ENCODE results near the gene SLC1A4.
"Not testable (repeated sequence)": the region's sequence is repeated elsewhere in the genome, so short reads cannot be mapped to it uniquely, and the experiment has no call there.

SLC1A4 gene

DNA sequence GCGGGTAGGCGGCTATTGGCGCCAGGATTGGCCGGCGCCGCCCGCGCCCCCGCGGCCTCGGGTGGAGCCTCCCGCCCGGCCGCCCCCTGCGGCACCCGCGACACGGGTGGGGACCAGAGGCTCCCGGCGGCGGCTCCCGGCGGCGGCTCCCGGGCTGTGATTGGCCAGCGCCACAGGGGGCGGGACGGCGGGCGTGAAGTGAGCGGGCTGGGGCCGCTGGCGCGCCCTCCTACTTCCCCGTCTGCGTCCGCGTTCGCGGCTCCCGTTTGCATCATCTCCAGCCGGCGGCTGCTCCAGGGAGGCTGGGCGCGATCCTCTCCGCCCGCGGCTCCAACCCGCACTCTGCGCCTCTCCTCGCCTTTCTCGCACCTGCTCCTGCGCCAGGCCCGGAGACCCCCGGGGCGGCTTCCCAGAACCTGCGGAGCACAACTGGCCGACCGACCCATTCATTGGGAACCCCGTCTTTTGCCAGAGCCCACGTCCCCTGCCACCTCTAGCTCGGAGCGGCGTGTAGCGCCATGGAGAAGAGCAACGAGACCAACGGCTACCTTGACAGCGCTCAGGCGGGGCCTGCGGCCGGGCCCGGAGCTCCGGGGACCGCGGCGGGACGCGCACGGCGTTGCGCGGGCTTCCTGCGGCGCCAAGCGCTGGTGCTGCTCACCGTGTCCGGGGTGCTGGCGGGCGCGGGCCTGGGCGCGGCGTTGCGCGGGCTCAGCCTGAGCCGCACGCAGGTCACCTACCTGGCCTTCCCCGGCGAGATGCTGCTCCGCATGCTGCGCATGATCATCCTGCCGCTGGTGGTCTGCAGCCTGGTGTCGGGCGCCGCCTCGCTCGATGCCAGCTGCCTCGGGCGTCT, at the start of gene SLC1A4:
SLC1A4 (plus strand) TSS at position 274 of the 856 bp plus-strand sequence; CDS start at position 519, 245 bp downstream.
- DNase-seq: peak; percentile 92

DNA sequence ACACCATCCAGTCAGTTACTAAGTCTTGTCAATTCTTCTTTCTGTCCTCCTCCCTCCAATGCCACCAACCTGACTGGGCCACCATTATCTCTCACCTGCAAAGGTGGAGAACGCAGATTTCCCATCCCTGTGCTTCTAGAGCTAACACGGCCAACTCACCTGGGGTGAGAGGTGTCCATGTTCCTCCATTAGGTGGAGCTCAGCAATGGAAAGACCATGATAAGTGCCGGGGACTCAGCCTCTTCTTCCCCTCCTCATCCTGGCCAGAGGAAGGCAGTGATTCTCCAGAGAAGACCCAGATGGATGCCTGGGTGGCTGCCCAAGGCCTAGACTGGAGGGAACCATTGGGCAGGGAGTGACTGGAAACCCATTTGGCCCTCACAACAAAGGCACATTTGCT, 48.1 kb upstream of the SLC1A4 start:
- DNase-seq: no peak

DNA sequence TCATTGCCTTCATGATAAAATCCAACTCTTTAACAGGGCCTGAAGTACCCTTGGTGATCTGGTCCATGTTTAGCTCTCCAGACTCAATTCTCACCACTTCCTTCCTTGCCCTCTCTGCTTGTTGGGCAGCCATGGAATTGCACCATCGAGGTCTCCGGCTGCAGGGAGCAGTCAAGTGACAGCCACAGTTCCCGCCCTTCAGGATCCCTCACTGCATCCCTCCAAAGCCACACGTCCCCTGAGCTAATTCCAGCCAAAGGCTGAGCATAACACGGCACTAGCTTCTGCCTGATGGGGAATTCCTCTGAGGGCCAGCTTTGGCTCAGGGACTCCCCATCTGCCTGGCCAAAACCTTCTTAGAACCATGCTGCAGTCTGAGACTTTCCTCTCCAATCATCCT, 47.4 kb upstream of the SLC1A4 start:
- DNase-seq: no peak

DNA sequence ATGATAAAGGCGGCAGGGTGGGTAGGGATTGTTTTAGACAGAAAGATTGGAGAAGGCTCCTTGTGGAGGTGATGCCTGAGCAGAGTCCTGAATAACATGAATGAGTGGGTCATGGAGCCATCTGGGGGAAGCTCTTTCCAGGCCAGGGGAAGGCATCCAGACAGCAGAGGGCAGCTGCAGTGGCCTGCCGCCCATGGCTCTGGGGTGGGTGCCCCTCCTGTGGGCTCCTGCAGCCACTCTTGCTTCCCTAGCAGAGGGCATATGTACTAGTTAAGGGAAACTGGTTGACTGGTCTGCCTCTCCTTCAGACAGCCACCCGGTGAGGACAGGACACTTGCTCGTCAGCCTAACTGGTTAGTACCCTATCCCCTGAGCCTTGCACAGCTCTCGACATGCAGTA, 46.5 kb upstream of the SLC1A4 start:
- peak; percentile 29 for DNase-seq

DNA sequence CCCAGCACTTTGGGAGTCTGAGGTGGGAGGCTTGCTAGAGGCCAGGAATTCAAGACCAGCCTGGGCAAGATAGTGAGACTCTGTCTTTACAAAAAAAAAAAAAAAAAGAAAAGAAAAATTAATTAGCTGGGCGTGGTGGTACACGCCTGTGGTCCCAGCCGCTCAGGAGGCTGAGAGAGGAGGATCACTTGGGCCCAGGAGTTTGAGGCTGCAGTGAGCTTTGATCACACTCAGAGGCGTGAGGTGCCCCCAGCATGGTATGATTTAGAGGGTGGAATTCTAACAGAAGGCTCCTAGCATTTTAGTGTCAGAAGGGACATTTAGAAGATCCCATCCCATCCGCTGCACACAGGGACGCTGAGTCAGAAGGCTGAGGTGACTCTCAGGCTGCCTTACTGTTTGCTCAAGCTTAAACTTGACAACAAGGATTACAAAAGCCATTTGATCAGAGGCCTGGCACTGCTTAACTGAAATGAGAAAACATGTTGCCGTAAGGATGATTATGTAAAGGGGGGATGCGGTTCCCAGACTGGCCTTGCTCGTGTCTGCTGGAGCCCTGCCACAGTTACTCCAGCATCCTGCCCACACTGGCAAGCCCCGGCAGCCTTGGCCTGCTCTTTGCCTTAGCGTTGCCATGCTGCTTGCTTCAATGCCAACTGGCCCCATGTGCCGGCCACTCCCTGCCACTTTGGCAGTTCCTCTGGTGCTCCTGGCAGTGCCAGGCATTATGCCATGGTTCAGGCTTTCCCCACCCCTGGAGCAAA, 45.6 kb upstream of the SLC1A4 start:
- DNase-seq: peak; percentile 81

DNA sequence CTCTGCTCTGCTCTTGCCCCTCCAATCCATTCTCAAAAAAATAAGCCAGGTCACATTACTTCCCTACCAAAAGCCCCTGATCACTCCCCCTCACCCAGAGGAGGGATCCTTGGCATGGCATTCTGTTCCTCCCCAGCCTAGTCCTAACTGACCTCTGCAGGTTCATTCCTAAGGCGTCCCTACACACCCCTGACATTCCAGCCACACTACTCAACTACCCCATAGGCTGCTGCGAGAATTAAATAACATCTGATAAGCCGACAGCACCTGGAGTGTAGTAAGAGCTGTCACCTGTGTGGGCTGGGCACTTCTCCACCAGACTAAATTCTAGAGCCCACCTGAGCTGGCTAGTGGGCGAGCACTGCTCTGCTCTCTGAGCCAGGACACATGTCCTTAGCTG, 44.7 kb upstream of the SLC1A4 start:
- DNase-seq: no peak

DNA sequence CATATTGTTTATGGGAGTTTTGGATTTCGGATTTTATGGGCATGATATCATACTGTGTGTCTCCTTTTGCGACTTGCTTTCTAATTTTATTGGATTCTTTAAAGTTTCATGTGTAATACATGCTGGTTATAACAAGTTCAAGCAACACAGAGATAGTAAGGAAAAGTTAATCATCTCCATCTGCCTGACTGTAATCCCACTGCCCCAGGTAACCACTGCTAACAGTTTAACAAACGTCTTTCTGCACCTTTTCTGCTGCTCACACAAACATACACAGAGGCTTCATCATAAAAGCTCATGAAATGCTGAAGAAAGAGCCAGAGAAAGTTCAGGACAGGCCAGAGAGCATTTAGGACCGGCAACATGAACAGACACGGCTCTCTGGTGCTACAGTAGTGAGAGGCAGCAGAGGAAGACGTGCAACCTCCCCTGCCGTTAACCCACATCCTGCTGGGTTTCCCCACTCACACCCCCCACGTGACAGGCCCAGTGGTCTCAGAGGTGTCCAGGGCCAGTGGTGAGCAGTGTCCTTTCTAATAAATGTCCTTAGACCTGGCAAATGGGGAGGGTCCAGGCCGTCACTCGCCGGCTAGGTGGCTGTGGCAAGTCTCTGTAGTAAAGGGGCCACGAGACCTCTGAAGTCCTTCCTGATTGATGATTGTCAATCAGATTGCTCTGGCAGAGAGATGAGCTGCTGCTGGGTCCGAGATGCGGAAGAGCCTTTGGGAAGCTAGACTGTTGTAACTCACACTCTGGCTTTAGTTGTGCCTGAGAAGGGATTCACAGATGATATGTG, 43.0 kb upstream of the SLC1A4 start:
- no peak for DNase-seq

DNA sequence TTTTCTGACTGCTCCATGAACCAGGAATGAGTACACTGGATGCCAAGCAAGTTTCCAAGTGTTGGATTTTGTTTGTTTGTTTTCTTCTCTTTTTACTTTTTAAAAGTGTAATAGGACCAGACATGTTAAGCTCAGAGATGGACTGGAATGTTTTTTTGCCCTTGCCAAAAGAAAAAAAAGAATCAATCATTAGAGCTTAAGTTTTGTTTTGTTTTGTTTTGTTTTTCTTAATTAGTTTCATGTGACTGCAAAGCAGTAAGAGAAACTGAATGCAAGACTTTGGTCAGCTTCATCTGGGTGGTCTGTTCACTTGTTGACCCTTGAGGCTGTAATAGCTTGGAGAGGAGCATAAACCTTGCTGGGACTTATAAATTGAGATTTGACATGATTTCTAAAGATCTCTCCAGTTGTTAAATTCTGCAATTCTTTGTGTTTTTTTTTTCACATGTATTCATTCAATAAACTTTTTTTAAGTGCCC, 42.4 kb upstream of the SLC1A4 start:
- DNase-seq: no peak

DNA sequence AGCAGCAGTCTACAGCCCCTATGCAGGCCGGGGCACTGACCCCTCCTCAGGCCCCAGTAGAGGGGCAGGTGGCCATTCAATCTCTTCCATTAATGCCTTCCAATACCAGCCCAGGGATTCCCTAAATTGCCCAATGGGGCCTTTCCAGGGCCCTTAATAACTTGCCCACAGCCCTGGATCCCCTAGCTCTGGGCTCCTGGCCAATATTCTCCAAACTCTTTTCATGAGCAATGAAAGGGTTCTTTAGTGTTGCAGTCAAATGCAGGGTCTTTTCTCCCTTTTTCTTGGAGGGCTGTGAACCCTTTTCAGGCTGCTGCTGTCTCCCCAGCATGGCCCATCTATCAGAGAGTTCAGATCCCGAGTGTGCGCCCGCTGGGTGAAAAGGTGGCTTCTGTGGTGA, 41.3 kb upstream of the SLC1A4 start:
- peak; percentile 35 for DNase-seq

DNA sequence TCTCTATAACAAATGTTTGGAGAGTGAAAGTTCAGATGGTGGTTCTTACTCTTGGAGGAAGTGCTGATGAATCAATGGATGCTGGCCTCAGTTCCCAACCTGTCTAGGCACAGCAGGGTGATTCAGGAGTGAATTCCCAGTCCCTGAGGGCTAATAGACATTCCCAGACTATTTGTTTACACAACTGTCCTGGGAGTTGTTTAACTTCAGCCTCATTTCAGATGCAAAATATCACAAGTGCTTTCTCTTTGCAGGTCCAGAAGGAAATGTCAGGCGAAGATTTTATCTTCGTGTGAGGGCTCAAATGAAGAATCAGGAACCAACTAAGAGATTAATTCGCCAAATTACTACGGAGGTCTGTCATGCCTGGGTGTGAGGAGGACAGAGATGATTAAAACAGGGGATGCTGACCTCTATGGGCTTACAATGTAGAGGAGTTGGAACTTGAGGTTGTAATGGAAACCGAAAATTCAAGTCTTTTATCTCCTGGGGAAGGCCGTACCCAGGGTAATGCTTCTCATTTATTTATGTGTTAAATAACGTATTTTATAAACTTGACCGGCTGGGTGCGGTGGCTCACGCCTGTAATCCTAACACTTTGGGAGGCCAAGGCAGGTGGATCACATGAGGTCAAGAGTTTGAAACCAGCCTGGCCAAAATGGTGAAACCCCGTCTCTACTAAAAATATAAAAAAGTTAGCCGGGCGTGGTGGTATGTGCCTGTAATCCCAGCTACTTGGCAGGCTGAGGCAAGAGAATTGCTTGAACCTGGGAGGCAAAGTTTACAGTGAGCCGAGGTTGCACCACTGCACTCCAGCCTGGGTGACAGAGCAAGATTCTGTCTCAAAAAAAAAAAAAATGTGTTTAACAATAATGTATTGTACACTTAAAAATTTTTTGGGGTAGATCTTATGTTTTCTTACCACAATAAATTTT, 38.7 kb upstream of the SLC1A4 start:
- DNase-seq: no peak

DNA sequence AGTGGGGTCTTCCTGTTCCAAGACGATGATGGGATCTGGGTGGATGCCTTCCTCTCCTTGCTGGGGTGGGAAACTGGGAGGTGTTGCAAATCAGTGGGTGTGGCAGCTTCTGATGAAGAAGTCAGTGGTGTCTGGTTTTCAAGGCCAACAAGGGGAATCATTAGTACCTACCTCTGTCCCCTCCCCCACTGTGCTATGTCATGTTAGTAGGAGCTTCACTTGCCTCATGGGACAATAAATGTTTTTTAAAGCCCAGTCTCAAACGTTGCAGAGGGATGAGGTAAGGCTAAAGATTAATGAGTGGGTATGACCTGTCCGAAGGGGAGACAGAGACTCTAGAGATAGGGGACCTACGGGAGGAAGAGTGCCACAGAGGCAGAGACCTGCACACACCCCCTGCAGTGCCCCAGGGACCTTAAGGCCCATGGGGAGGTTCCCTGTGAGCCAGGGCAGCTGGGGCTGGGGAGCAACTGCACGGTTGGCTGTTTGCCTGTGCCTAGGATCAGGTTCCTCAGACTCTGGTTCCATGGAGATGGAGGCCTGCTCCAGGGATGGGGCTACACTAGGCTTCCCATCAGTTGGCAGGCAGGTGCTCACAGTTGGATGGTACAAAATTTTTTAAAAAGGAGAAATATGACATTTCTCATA, 37.8 kb upstream of the SLC1A4 start:
- no peak for DNase-seq

DNA sequence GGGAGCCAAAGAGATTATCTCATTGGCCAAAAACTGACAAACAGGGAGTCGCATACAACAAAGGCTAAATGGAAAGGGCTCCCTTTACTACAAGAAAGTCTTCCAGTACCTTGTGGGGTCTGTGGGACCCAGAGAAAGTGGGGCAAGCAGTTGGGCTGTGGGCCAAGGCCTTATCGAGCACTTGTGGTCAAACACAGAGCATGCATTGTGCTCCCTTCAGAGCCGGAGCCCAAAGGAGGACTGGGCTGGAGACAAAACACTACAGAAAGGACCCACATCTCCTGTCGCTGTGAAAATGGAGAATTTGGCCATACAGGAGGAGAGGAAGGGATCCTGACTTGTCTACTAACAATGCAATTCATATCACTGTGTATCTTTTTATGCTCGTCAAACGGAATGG, 37.1 kb upstream of the SLC1A4 start:
- no peak for DNase-seq

DNA sequence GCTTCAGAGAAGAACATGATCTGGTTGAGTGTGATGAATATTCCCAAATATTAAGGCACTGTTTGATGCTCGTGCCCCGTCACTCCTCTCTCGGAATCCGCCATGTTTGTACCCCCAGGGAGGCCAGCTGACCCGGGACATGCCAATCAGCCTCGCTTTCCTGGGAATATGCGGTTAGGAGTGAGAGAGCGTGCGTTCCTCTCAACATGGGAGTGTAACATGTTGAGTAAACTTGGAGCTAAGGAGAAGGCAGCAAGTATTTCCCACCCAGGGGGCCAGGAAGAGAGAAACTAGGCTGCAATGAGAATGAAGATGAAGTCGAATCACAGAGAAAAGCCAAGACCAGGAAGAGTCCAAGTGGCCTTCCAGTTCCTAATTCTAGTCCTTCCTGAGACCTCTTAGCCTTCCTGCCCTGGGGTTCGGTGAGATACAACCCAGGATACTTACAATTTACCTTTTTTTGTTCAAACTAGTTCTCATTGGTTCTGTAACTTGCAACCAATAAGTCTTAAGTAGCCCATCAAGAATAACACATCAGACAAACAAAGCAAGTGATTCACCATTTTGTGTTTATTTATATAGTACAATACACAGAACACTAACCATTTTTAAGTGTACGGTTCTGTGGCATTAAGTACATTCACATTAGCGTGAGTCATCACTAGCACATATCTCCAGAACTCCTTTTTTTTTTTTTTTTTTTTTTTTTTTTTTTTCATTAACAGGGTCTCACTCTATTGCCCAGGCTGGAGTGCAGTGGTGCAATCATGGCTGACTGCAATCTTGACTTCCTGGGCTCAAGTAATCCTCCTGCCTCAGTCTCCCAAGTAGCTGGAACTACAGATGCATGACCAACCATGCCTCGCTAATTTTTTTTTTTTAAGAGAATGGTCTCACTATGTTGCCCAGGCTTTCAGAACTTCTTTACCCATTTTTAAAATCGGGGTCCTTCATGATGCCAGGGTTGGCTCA, 36.4 kb upstream of the SLC1A4 start:
- DNase-seq: no peak

DNA sequence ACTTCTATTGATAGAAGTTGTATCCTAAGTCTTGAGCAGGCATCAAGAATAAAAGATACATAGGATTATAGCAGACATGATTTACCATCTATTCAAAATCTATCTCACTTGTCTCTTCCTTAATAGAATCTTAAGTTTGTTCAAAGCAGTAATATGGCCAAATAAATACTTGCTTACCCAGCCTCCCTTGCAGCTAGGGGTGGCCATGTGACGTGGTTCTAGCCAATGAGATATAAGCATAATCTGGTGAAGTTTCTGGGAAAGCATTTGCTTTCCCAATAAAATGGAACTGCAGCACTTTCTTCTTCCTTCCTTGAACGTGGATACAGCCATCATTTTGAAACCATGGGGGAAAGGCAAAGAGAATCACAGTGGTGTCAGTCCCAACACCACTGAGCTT, 33.7 kb upstream of the SLC1A4 start:
- DNase-seq: no peak

DNA sequence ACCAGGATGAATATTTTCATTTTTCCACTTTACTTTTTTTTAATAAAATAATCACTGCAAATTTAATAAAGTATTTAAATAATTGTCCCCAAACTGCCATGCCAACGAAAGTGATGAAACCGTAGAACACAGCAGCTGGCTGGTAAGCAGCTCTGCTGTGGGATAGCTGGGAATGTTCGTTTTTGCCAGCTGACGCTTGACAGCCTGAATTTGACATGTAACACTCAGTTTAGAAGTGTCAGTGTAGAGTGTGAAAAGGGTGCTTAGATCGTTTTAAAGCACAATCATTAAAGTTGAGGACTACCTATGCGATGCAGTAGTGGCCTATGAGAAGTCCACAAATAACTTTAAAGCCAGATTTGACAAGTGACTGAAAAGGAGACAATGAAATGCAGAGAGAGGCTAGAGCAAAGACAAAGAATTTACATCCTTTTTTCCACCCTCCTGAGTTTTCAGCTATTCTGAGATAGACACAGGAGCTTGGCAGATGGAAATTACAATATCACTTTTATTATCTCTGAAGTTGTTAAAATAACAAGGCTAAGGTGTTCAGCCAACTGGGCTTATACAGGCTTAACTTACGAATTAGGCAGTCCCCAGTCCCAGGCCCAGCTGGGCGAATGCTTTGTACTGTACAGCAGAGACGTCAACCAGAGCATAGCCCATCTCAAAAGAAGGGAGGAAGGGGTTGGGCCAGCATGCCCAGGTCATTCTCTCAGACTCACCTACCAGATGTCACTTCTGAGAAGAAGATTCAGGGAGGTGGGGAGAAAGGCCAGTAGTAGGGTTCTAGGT, 31.9 kb upstream of the SLC1A4 start:
- DNase-seq: no peak

DNA sequence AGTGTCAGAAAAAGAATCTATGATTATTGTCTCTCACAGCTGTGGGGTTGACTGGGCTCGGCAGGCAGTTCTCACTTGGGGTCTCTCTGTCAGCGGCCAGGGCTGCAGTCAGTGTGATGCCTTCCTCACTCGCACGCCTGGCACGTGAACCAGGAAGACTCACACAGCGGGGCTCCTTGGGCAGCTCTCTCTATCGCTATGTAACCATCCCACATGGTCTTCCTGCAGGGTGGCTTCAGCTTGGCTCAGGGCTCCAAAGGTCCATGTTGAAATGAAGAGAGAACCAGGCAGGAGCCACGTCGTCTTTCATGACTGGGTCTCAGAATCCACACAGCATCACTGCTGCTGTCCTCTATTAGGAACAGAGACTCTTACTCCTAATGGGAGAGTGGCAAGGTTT, 30.6 kb upstream of the SLC1A4 start:
- DNase-seq: no peak

DNA sequence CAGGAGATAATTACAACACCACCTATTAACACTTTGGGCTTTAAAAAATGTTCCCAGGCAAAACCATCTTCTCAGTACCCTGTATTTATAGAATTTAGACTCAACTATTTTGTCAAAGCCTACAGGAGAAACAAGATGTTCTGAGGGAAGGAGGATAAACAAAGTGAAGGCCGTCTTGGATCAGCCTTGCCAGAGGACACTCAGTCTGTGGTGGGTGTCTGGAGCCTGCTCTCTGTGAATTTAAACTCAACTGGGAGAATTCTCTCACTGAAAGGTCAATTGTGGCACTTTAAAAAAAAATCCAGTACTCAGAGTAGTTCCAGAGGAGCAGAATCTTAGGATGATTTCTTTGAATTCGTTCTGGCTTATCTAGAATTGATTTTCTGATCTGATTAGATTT, 28.4 kb upstream of the SLC1A4 start:
- DNase-seq: no peak

DNA sequence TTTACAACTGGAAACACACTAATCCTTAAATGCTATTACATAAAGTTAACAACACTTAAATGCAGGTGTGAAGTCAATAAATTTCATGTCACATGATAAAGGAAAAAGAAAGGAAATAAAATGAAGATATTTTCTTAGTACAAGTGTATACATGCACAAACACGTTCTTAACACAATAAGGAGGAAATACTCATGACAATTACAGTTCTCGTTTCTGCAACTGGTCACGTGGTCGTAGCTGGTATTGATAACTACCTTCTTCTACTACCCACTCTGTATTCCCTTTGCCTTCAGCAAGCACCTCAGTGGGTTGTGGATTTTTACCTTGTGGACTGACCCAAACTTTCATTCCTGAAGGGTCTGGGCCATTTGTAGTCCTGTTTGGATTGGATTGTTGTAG, 26.1 kb upstream of the SLC1A4 start:
- DNase-seq: not testable (repeated sequence)

DNA sequence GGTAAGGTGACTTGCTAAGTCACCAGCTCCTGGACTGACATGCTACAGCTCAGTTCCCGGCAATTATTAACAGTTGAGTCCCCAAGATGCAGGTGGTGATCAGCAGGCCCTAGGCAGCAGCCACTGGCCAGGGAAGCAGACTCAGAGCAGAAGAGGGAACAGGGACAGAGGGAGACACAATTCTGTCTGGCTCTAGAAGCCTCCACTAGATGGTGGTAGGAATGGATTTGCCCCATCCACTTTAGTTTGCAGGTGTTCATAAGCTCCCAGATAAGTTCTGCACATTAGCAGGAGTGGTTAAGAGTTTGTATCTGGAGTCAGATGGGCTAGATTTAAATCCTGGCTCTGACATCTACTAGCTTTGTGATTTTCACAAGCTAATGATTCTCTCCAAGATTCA, 25.5 kb upstream of the SLC1A4 start:
- no peak for DNase-seq
